SK-N-SH (cell line): ENCODE results near the gene SRSF2. TPM values are rescaled to one million over a fixed set of nuclear protein-coding genes. Genes with fewer than 3 reads are reported as not detected.
"Not testable (repeated sequence)": the region's sequence is repeated elsewhere in the genome, so short reads cannot be mapped to it uniquely, and the experiment has no call there.

Experiments used
- CTCF ChIA-PET: fragments of 300-600, 350-600 bp; formaldehyde crosslinking; extraction: SDS; loops from one replicate; lab custom pipeline; 2021; lab: Yijun Ruan, JAX
- POLR2A ChIA-PET: fragments of 350-600 bp; sonication (Branson Sonifier 250); formaldehyde crosslinking; extraction: SDS; loops from one replicate; lab custom pipeline; 2020; ENCODE audit warnings: antibody characterized with exemption, inconsistent platforms; lab: Yijun Ruan, JAX
- DNase-seq: peaks from one replicate; pipeline ENCODE4 v3.0.0; 2012
- H2AFZ ChIP-seq: fragments of 200-600 bp; sonication (generic); 2 replicates; pipeline ENCODE4 v1.8.1; 2016; ENCODE audit warnings: antibody characterized with exemption, mild to moderate bottlenecking, low read depth
- H3F3A ChIP-seq: fragments of 200-600 bp; sonication (generic); replicated peaks from 2 replicates; pipeline ENCODE3; 2016; ENCODE audit warnings: antibody characterized with exemption, mild to moderate bottlenecking; ENCODE audit not compliant: insufficient read depth
- H3K27ac ChIP-seq, 2 experiments: fragments of 200-500 bp in 1 of 2; fragments of 200-600 bp in 1 of 2; sonication (Bioruptor generic) in 1 of 2; sonication (generic), shearing (Covaris generic) in 1 of 2; 2 replicates each; pipeline versions ENCODE4 v1.5.1 to v1.6.1; 2014 to 2016; ENCODE audit warnings: low read depth in 2 of 2, inconsistent platforms in 1 of 2, low read length in 1 of 2, mild to moderate bottlenecking in 1 of 2, mixed read lengths in 1 of 2
- H3K27me3 ChIP-seq: fragments of 200-600 bp; sonication (generic), shearing (Covaris generic); 2 replicates; pipeline ENCODE4 v1.6.1; 2016; ENCODE audit warnings: mixed run types; ENCODE audit not compliant: insufficient read depth
- H3K36me3 ChIP-seq, 2 experiments: fragments of 200-500 bp in 1 of 2; fragments of 200-600 bp in 1 of 2; sonication (Bioruptor generic) in 1 of 2; sonication (generic) in 1 of 2; replicated peaks in 1 of 2; 2 replicates each; pipeline versions ENCODE3 to v1.5.1; 2014 to 2016; ENCODE audit warnings: low read length in 1 of 2, mild to moderate bottlenecking in 1 of 2; ENCODE audit not compliant: insufficient read depth in 2 of 2, control insufficient read depth in 1 of 2
- H3K4me1 ChIP-seq, 2 experiments: fragments of 200-500 bp in 1 of 2; fragments of 200-600 bp in 1 of 2; sonication (Bioruptor generic) in 1 of 2; sonication (generic), shearing (Covaris generic) in 1 of 2; 2 replicates each; pipeline versions ENCODE4 v1.5.1 to v1.6.1; 2014 to 2016; ENCODE audit warnings: low read depth in 1 of 2, low read length in 1 of 2, mixed run types in 1 of 2; ENCODE audit not compliant: insufficient read depth in 2 of 2, control insufficient read depth in 1 of 2
- H3K4me2 ChIP-seq: fragments of 200-600 bp; sonication (generic), shearing (Covaris generic); 2 replicates; pipeline ENCODE4 v1.6.1; 2017; ENCODE audit warnings: mixed run types
- H3K4me3 ChIP-seq, 2 experiments: fragments of 200-500 bp in 1 of 2; fragments of 200-600 bp in 1 of 2; sonication (Bioruptor generic) in 1 of 2; sonication (generic), shearing (Covaris generic) in 1 of 2; 2 replicates each; pipeline versions ENCODE4 v1.5.1 to v1.8.1; 2014 to 2016; ENCODE audit warnings: low read depth in 2 of 2, inconsistent platforms in 1 of 2, low read length in 1 of 2, mild to moderate bottlenecking in 1 of 2, mixed read lengths in 1 of 2, moderate library complexity in 1 of 2
- H3K79me2 ChIP-seq: fragments of 200-600 bp; sonication (generic); 2 replicates; pipeline ENCODE4 v1.8.1; 2017; ENCODE audit warnings: mild to moderate bottlenecking; ENCODE audit not compliant: insufficient read depth
- H3K9ac ChIP-seq: fragments of 200-600 bp; sonication (generic); 2 replicates; pipeline ENCODE4 v1.6.1; 2017; ENCODE audit warnings: mixed run types
- H3K9me2 ChIP-seq: fragments of 200-600 bp; sonication (generic); 2 replicates; pipeline ENCODE4 v1.6.1; 2017; ENCODE audit warnings: mixed run types
- H3K9me3 ChIP-seq: fragments of 200-600 bp; sonication (generic); 2 replicates; pipeline ENCODE4 v1.6.1; 2017; ENCODE audit warnings: mixed run types, mild to moderate bottlenecking, moderate library complexity
- H4K20me1 ChIP-seq: fragments of 200-600 bp; sonication (generic); 2 replicates; pipeline ENCODE4 v1.6.1; 2017; ENCODE audit warnings: mild to moderate bottlenecking, mixed run types; ENCODE audit not compliant: insufficient read depth
- CHD2 ChIP-seq: fragments of 150-350 bp; IDR thresholded peaks from 2 replicates; pipeline ENCODE4 v1.6.1; 2018; ENCODE audit warnings: low read length; ENCODE audit not compliant: partially characterized antibody
- ELF1 ChIP-seq: IDR thresholded peaks from 2 replicates; pipeline ENCODE4 v1.4.0; 2012
- GATA2 ChIP-seq: sonication (generic); formaldehyde crosslinking; IDR thresholded peaks from 2 replicates; pipeline ENCODE4 v1.5.0; 2020; ENCODE audit warnings: mild to moderate bottlenecking, missing genetic modification reagents
- MXI1 ChIP-seq: IDR thresholded peaks from 2 replicates; pipeline ENCODE4 v1.6.1; 2012; ENCODE audit warnings: mild to moderate bottlenecking, low read depth, low read length, improper control_type of control experiment
- SIN3A ChIP-seq: IDR thresholded peaks from 2 replicates; pipeline ENCODE4 v1.6.1; 2012; ENCODE audit warnings: low read depth, mild to moderate bottlenecking, low read length, moderate library complexity, borderline replicate concordance
- SMC3 ChIP-seq: IDR thresholded peaks from 2 replicates; pipeline ENCODE4 v1.6.1; 2012; ENCODE audit warnings: low read depth, low read length, improper control_type of control experiment
- TAF1 ChIP-seq: IDR thresholded peaks from 2 replicates; pipeline ENCODE4 v1.6.1; 2012; ENCODE audit warnings: low read depth, mild to moderate bottlenecking, low read length, moderate library complexity, borderline replicate concordance
- USF1 ChIP-seq: IDR thresholded peaks from 2 replicates; pipeline ENCODE4 v1.4.0; 2012; ENCODE audit warnings: low read depth, borderline replicate concordance
- WGBS: methylation state at CpG from one replicate; pipeline ENCODE4 v1.1.6; 2017; ENCODE audit warnings: low lambda C conversion rate; 5-methylcytosine and 5-hydroxymethylcytosine counted together
- polyA plus RNA-seq, 3 experiments: library from polyadenylated mRNA; depleted of rRNA; stranded (reverse); fragments of >200 nt; gene quantifications; 2 replicates each; pipeline ENCODE4 v1.2.3, GENCODE V29; 2012

SRSF2 gene
- polyA plus RNA-seq, 1 of the 3 experiments (the other 2 are of a cell fraction) = 211 TPM

GRCh38 chr17:76698466-76698977 is 38.6 kb downstream of the SRSF2 start:
- H3K27me3 ChIP-seq, H3K9me3 ChIP-seq, H3K4me2 ChIP-seq, H3K36me3 ChIP-seq, H3K9ac ChIP-seq, H2AFZ ChIP-seq, H3K4me3 ChIP-seq, H3K9me2 ChIP-seq, DNase-seq: not testable (repeated sequence)
- ChIA-PET CTCF (interaction anchor here (1.1 to 8.3 kb wide), 9 partner anchors 11 to 176 kb away, joined by 3 to 69 read pairs (median 5); partner anchors contain the start of gene MXRA7), POLR2A (interaction anchor here (0.6 to 1.9 kb wide), 10 partner anchors 10 to 1705 kb away, joined by 3 to 8 read pairs (median 4); partner anchors contain the start of genes MXRA7 and SRSF2)
- WGBS = 96% methylated on average over 7 of the region's 7 CpGs
- Histone ChIP-seq H3K79me2 (peaks cover 100% of the 10 kb centered on the region), H3K27ac (peak overlapping the region in 1 of 2 experiments; percentile 78; a peak in 2 of 4 replicates), H3F3A (peaks cover 27% of the 10 kb centered on the region), H4K20me1 (peaks cover 64% of the 10 kb centered on the region), H3K4me1 (peaks cover 26 to 45% of the 10 kb centered on the region in 2 experiments)

DNA sequence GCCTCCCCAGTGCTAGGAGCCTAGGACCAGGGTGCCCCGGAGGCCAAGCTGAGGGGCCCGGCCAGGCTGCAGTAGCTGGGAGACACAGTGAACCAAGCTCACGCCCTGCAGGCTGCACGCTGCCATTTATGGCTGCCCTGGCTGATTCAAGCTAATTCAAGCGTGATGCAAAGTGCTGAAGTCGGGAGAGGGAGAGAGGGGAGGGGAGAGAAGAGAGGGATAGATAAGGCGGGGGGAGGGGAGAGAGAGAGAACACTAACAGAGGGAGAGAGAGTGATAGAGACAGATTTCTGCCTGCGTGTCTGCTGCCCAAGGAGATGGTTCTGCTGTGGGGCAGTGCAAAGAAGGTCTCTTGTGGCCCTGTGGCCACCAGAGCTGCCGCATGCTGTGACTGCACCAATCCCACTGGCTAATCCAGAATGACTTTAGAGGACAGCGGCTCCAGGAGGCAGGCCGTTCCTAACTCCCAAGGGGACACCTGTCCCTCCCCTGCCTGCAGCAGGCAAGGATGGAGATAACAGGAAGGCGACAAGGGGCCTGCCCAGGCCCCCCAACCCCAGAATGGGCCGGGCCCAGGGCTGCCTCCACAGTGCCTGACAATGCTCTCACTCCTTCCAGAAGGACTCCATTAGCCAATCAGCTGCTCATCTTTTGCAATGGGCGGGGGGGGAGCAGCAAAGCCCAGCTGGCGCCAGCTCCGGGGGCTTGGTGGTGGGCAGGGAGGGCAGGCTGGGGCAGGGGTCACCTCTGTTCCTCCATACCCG is 39.2 kb downstream of the SRSF2 start:
- no peak overlapping the region for H3K9ac ChIP-seq
- peak; percentile 86 for DNase-seq
- peaks cover 100% of the 10 kb centered on the region for H3K79me2 ChIP-seq
- CTCF ChIA-PET = interaction anchor here (0.7 to 8.3 kb wide), 19 partner anchors 10 to 389 kb away, joined by 3 to 69 read pairs (median 4); partner anchors contain the start of genes MXRA7 and PRCD
- H3K36me3 ChIP-seq = peaks cover 0 to 5% of the 10 kb centered on the region in 2 experiments
- H3K27ac ChIP-seq = peak overlapping the region in 1 of 2 experiments; percentile 78; a peak in 2 of 4 replicates
- 67% methylated on average over 15 of the region's 17 CpGs for WGBS
- peaks cover 24% of the 10 kb centered on the region for H3F3A ChIP-seq
- H3K9me3 ChIP-seq = no peaks in the 10 kb centered on the region
- TF ChIP-seq GATA2 (CRISPR knock-in tag) (peak; percentile 73), SIN3A (0 out of 2 replicates have a peak, but pooled peaks have one; percentile 18), TAF1 (no peak), SMC3 (no peak), USF1 (no peak), CHD2 (peak; percentile 49), MXI1 (peak; percentile 74), ELF1 (no peak)
- POLR2A ChIA-PET = interaction anchor here (0.6 to 1.9 kb wide), 12 partner anchors 9 to 1705 kb away, joined by 3 to 8 read pairs (median 4); partner anchors contain the start of genes MXRA7 and SRSF2
- no peak overlapping the region for H3K4me2 ChIP-seq
- H4K20me1 ChIP-seq = peaks cover 64% of the 10 kb centered on the region
- no peak overlapping the region for H3K4me3 ChIP-seq
- H3K9me2 ChIP-seq = no peaks in the 10 kb centered on the region
- H2AFZ ChIP-seq = no peak overlapping the region
- peaks cover 26 to 45% of the 10 kb centered on the region in 2 experiments for H3K4me1 ChIP-seq
- H3K27me3 ChIP-seq = no peaks in the 10 kb centered on the region
